Testis (tissue), 3 donors: Measurements from ENCODE around the gene DDR2. TPM values are rescaled to one million over a fixed set of nuclear protein-coding genes. Genes with fewer than 3 reads are reported as not detected.

Experiments used
- DNase-seq: peaks from one replicate; pipeline ENCODE4 v3.0.0-alpha.2; 2019
- H3K27ac ChIP-seq, 2 donors: fragments of 200-600 bp; sonication (generic); one replicate each; pipeline ENCODE4 v1.5.1; 2019
- H3K27me3 ChIP-seq: fragments of 200-600 bp; sonication (generic); one replicate; pipeline ENCODE4 v1.5.1; 2019
- H3K36me3 ChIP-seq: fragments of 200-600 bp; sonication (generic); one replicate; pipeline ENCODE4 v1.5.1; 2017; ENCODE audit warnings: low read depth; ENCODE audit errors: missing control alignments
- H3K4me1 ChIP-seq: fragments of 200-600 bp; sonication (generic); one replicate; pipeline ENCODE4 v1.5.1; 2019
- H3K4me3 ChIP-seq, 2 donors: fragments of 200-600 bp; sonication (generic); one replicate each; pipeline ENCODE4 v1.5.1; 2017 to 2019
- H3K9me3 ChIP-seq: fragments of 200-600 bp; sonication (generic); one replicate; pipeline ENCODE4 v1.5.1; 2017
- CTCF ChIP-seq, 3 experiments: fragments of 450-650 bp in 2 of 3; fragments of 200-600 bp in 1 of 3; sonication (generic) in 1 of 3; IDR thresholded peaks; one replicate each; pipeline ENCODE4 v1.5.1; 2016 to 2019; ENCODE audit warnings: antibody characterized with exemption in 3 of 3, mild to moderate bottlenecking in 2 of 3, moderate library complexity in 1 of 3
- POLR2A ChIP-seq: fragments of 450-650 bp; IDR thresholded peaks from one replicate; pipeline ENCODE4 v1.6.1; 2017; ENCODE audit warnings: antibody characterized with exemption, mild to moderate bottlenecking, moderate library complexity
- WGBS, 2 donors: methylation state at CpG; one replicate each; pipeline ENCODE4 v1.1.5; 2018; 5-methylcytosine and 5-hydroxymethylcytosine counted together
- intact Hi-C: fragments of 100-400 bp; cut with DNase I; formaldehyde crosslinking; loops from one replicate; pipeline ENCODE4 v1.15.1; 2023; ENCODE audit warnings: low total_unique reads
- polyA plus RNA-seq: library from polyadenylated mRNA; stranded (reverse); fragments of 350-450 nt; fragmentation: Illumina TruSeq; extraction: RNeasy Lipid Tissue Mini Kit (QIAGEN cat#74804); gene quantifications from one replicate; pipeline ENCODE4 v1.2.3, GENCODE V29; 2014; ENCODE audit warnings: low read depth, low replicate concordance; ENCODE audit not compliant: insufficient read depth
- total RNA-seq, 2 donors: library from RNA; depleted of rRNA; stranded (reverse); fragments of >200 nt; gene quantifications; one replicate each; pipeline ENCODE4 v1.2.3, GENCODE V29; 2016

The DDR2 gene
- total and polyA plus RNA-seq, 3 donors from 2014 or later: 9.0 to 13.2 (median 9.2) TPM

DNA sequence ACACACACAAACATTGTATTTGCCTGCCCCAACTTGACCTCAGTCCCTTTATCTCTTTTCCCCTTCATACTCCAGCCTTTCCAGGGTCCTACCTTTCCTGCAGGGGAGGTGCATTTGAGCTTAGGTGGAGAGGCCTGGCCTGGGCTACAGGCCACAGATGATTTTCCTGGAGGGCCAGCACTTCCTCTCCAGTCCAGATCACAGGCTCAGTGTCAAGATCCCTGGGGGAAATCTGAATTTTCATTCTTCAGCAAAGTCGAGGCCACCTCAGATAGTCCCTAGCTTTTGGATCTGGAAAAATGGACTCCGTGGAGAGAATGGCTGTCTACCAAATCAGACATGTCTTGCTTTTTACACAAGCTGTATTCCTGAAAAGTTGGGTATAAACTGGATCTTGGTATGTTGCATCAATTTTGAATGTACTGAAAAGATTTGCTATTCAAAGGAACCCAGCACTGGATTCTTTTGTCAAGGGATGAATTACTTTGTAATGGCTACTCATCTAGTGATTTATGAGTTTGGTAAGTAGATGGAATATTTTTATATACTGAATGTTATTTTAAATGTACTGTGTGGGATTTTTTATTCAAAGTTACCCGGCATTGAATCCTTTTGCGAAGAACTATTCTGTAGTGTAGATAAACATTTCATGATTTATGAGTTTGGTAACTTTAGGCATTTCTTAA is 78.7 kb downstream of the DDR2 start:
- WGBS, 2 donors: 59 to 72% methylated on average over 4 of the region's 4 CpGs
- H3K27ac ChIP-seq: no peak overlapping the region
- H3K4me3 ChIP-seq: no peak overlapping the region

GRCh38 chr1:162712317-162713029 is 80.2 kb downstream of the DDR2 start:
- Histone ChIP-seq H3K4me1 (peaks cover 28% of the 10 kb centered on the region), H3K27ac (no peak overlapping the region), H3K4me3 (no peak overlapping the region), H3K9me3 (no peaks in the 10 kb centered on the region), H3K36me3 (no peaks in the 10 kb centered on the region), H3K27me3 (no peaks in the 10 kb centered on the region)
- DNase-seq: no peak
- WGBS, 2 donors: 24 to 27% methylated on average over 2 of the region's 2 CpGs
- intact Hi-C loops: no loop called here
- no peak for TF ChIP-seq CTCF (IDR thresholded peaks at IDR 0.05)
- TF ChIP-seq POLR2A: no peak

More for the DNA sequence above, 78.7 kb downstream of the DDR2 start:
- H3K9me3 ChIP-seq: no peaks in the 10 kb centered on the region
- no peaks in the 10 kb centered on the region for H3K27me3 ChIP-seq
- intact Hi-C loops: no loop called here
- no peaks in the 10 kb centered on the region for H3K36me3 ChIP-seq
- H3K4me1 ChIP-seq: peaks cover 28% of the 10 kb centered on the region
- TF ChIP-seq CTCF (IDR thresholded peaks at IDR 0.05): no peak
- TF ChIP-seq POLR2A: no peak
- no peak for DNase-seq

- H3K4me3 ChIP-seq: no peak overlapping the region
- peak; percentile 52 for DNase-seq
- intact Hi-C loops: no loop called here
- no peaks in the 10 kb centered on the region for H3K27me3 ChIP-seq
- H3K36me3 ChIP-seq: no peaks in the 10 kb centered on the region
- peaks cover 14% of the 10 kb centered on the region for H3K4me1 ChIP-seq
- H3K9me3 ChIP-seq: no peaks in the 10 kb centered on the region
- no peak for TF ChIP-seq CTCF (IDR thresholded peaks at IDR 0.05)
- TF ChIP-seq POLR2A: no peak
- no peak overlapping the region for H3K27ac ChIP-seq
- WGBS, 2 donors: 51 to 53% methylated on average over 4 of the region's 4 CpGs
These were observed 83.9 kb downstream of the DDR2 start for GRCh38 chr1:162716123-162716522.

DNA sequence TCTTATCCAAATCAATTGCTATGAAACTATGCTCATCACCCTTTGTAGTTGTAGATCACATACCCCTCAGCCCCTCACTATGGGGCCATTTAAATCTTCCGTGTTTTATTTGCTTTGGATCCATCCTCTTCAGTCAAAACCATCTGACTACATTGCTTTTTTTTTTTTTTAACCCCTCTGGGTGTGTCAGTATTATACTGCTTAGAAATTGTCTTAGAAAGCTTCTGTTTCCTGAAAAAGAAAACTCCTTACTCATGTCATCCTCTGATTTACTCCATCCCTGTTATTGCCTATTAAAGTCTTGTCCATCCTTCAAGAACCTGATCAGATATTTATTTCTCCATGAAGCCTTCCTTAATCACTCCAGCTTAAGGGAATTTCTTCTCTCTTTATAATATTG is 84.3 kb downstream of the DDR2 start:
- H3K4me1 ChIP-seq: peaks cover 14% of the 10 kb centered on the region
- H3K4me3 ChIP-seq: no peak overlapping the region
- H3K27me3 ChIP-seq: no peaks in the 10 kb centered on the region
- DNase-seq: no peak
- WGBS, 2 donors: 56 to 70% methylated on average over 1 of the region's 1 CpG
- H3K9me3 ChIP-seq: no peaks in the 10 kb centered on the region
- TF ChIP-seq CTCF (IDR thresholded peaks at IDR 0.05): no peak
- no peak for TF ChIP-seq POLR2A
- no peak overlapping the region for H3K27ac ChIP-seq
- H3K36me3 ChIP-seq: no peaks in the 10 kb centered on the region
- intact Hi-C loops: no loop called here
